Measurements from ENCODE around the gene ZFAND2A. TPM values are rescaled to one million over a fixed set of nuclear protein-coding genes. Genes with fewer than 3 reads are reported as not detected.

ZFAND2A gene
- total RNA-seq, 1 experiment from 2014 or later, result 19.1 TPM

DNA sequence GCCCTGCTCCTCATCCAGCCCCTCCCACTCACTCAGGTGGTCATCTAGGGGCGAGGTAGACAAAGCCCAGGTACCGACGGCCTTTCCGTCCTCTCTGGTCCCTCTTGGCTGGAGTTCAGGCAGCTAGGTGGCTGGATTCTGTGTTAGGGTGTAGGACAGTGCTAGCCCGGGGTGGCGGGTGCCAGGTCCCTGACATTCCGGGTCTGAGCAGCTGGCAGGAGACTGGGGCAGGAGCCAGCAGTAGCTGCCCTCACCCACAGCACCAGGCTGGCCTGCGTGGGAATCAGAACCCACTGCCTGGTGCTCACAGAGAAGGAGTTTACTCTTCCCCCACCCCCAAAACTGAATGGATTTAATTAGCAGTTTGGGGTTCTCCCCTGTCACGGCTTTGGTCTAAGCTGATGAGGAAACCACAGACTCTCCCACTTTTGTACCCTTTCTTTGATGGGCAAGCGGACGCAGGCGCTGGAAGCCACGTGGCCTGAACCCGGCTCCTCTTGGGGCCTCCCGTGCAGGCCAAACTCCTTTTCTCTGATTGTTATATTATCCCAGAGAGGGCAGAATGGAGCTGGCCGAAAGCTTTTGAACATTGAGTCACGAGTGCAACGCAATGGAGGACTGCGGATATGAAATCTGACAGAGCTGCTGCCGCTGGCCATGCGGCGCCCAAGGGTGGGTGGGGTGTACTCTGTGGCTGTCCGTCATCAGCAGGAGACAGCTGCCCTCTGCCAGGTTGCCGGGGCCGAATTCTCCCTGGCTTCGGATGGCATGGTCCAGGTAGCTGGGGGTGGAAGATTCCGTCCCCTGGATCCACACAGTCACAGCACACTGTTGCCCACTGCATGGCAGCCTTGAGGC is 12.9 kb upstream of the ZFAND2A start:
- Histone ChIP-seq H3K9me3 (ENCODE audit: control insufficient read depth in 1 of 2, insufficient read depth in 1 of 2, low read depth in 1 of 2, low read length in 2 of 2) (peaks cover 0 to 3% of the 10 kb centered on the region in 2 experiments; a peak in 1 of 4 replicates), H3K27me3 (ENCODE audit: insufficient read depth, low read length) (no peaks in the 10 kb centered on the region), H3K79me2 (ENCODE audit: insufficient read depth, low read length) (no peaks in the 10 kb centered on the region), H3K9me2 (ENCODE audit: insufficient read depth) (no peaks in the 10 kb centered on the region), H3K4me2 (ENCODE audit: low read length) (no peak overlapping the region), H3K4me3 (replicated peaks in 1 of 2; ENCODE audit: low read depth in 1 of 2, low read length in 2 of 2) (no peak overlapping the region), H3K36me3 (ENCODE audit: control insufficient read depth in 1 of 2, insufficient read depth in 2 of 2, low read length in 2 of 2) (no peaks in the 10 kb centered on the region), H3K4me1 (ENCODE audit: control insufficient read depth in 1 of 2, insufficient read depth in 2 of 2, low read length in 2 of 2) (peaks cover 10 to 18% of the 10 kb centered on the region in 2 experiments), H3K9ac (ENCODE audit: low read length) (no peak overlapping the region), H2AFZ (ENCODE audit: low read depth, low read length, poor library complexity, severe bottlenecking) (no peak overlapping the region), H4K20me1 (ENCODE audit: insufficient read depth) (no peaks in the 10 kb centered on the region), H3K27ac (ENCODE audit: low read depth, low read length) (no peak overlapping the region)
- intact Hi-C loops (cut with micrococcal nuclease), result no loop called here
- no peak for ATAC-seq
- no peak for DNase-seq (ENCODE audit: low read depth, low spot score)
- no TSS peak for BruUV-seq (replicated peaks)
- RAD21 ChIA-PET (ENCODE audit: low non-redundant PET in 1 of 2, low total read pairs in 2 of 2, uncharacterized antibody in 2 of 2, unreplicated experiment in 2 of 2), result no interaction called here
- POLR2A ChIA-PET, result interaction anchor here (0.6 kb wide), 1 partner anchor 271 kb away, joined by 3 read pairs; no protein-coding TSS in a partner anchor
- CTCF ChIA-PET, result interaction anchor here (1.4 kb wide), 1 partner anchor 10 kb away, joined by 7 read pairs; no protein-coding TSS in a partner anchor
- TF ChIP-seq CEBPB (IDR thresholded peaks at IDR 0.05; ENCODE audit: low read depth) (no peak), YY1 (IDR thresholded peaks at IDR 0.05; ENCODE audit: extremely low read depth, insufficient replicate concordance, low read depth, low read length) (no peak), POLR2AphosphoS5 (IDR thresholded peaks at IDR 0.05; ENCODE audit: low read depth, low read length) (no peak), SRF (IDR thresholded peaks at IDR 0.05; ENCODE audit: low read depth) (no peak), CBX3 (IDR thresholded peaks at IDR 0.05; ENCODE audit: low read depth) (no peak), JUND (IDR thresholded peaks at IDR 0.05) (no peak), FOSL1 (IDR thresholded peaks at IDR 0.05; ENCODE audit: low read depth) (no peak), SIN3A (IDR thresholded peaks at IDR 0.05; ENCODE audit: low read depth) (no peak), POLR2A (IDR thresholded peaks at IDR 0.05; ENCODE audit: borderline replicate concordance, extremely low read depth, insufficient read depth, insufficient read length) (no peak), SP1 (IDR thresholded peaks at IDR 0.05; ENCODE audit: low read depth) (no peak), ZFX (IDR thresholded peaks at IDR 0.05) (no peak), ELF1 (IDR thresholded peaks at IDR 0.05; ENCODE audit: borderline replicate concordance, low read depth) (no peak), EZH2 (IDR thresholded peaks at IDR 0.05) (no peak), RAD21 (IDR thresholded peaks at IDR 0.05; ENCODE audit: low read depth) (no peak)
- TF ChIP-seq, protein P1, sequence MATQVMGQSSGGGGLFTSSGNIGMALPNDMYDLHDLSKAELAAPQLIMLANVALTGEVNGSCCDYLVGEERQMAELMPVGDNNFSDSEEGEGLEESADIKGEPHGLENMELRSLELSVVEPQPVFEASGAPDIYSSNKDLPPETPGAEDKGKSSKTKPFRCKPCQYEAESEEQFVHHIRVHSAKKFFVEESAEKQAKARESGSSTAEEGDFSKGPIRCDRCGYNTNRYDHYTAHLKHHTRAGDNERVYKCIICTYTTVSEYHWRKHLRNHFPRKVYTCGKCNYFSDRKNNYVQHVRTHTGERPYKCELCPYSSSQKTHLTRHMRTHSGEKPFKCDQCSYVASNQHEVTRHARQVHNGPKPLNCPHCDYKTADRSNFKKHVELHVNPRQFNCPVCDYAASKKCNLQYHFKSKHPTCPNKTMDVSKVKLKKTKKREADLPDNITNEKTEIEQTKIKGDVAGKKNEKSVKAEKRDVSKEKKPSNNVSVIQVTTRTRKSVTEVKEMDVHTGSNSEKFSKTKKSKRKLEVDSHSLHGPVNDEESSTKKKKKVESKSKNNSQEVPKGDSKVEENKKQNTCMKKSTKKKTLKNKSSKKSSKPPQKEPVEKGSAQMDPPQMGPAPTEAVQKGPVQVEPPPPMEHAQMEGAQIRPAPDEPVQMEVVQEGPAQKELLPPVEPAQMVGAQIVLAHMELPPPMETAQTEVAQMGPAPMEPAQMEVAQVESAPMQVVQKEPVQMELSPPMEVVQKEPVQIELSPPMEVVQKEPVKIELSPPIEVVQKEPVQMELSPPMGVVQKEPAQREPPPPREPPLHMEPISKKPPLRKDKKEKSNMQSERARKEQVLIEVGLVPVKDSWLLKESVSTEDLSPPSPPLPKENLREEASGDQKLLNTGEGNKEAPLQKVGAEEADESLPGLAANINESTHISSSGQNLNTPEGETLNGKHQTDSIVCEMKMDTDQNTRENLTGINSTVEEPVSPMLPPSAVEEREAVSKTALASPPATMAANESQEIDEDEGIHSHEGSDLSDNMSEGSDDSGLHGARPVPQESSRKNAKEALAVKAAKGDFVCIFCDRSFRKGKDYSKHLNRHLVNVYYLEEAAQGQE (IDR thresholded peaks at IDR 0.05; ENCODE audit: low read depth), result no peak
- TF ChIP-seq, protein P2, sequence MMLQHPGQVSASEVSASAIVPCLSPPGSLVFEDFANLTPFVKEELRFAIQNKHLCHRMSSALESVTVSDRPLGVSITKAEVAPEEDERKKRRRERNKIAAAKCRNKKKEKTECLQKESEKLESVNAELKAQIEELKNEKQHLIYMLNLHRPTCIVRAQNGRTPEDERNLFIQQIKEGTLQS (IDR thresholded peaks at IDR 0.05), result no peak
- TF ChIP-seq, protein P3, sequence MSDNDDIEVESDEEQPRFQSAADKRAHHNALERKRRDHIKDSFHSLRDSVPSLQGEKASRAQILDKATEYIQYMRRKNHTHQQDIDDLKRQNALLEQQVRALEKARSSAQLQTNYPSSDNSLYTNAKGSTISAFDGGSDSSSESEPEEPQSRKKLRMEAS (IDR thresholded peaks at IDR 0.05), result no peak
- TF ChIP-seq, protein P4, sequence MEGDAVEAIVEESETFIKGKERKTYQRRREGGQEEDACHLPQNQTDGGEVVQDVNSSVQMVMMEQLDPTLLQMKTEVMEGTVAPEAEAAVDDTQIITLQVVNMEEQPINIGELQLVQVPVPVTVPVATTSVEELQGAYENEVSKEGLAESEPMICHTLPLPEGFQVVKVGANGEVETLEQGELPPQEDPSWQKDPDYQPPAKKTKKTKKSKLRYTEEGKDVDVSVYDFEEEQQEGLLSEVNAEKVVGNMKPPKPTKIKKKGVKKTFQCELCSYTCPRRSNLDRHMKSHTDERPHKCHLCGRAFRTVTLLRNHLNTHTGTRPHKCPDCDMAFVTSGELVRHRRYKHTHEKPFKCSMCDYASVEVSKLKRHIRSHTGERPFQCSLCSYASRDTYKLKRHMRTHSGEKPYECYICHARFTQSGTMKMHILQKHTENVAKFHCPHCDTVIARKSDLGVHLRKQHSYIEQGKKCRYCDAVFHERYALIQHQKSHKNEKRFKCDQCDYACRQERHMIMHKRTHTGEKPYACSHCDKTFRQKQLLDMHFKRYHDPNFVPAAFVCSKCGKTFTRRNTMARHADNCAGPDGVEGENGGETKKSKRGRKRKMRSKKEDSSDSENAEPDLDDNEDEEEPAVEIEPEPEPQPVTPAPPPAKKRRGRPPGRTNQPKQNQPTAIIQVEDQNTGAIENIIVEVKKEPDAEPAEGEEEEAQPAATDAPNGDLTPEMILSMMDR (IDR thresholded peaks at IDR 0.05 in 2 of 3, conservative IDR thresholded peaks at IDR 0.05 in 1 of 3; ENCODE audit: borderline replicate concordance in 1 of 3, insufficient read depth in 1 of 3, low read depth in 2 of 3, low read length in 2 of 3), result no peak

All from HCT116 (cell line).